ENCODE measurements around the gene RPL22. TPM values are rescaled to one million over a fixed set of nuclear protein-coding genes. Genes with fewer than 3 reads are reported as not detected.

RPL22 gene
- total RNA-seq, 3 donors from 2014 or later, result 210 to 329 (median 306) TPM

- Histone ChIP-seq H3K36me3 (no peaks in the 10 kb centered on the region), H3K4me3 (no peak overlapping the region), H3K27ac (no peak overlapping the region), H3K27me3 (no peaks in the 10 kb centered on the region), H3K4me1 (peaks cover 3% of the 10 kb centered on the region in 2 donors), H3K9me3 (no peaks in the 10 kb centered on the region)
- intact Hi-C loops (cut with DNase I; ENCODE audit: low total_unique reads), result no loop called here
- no peak for DNase-seq (ENCODE audit: low spot score in 2 of 2)
- TF ChIP-seq CTCF (IDR thresholded peaks at IDR 0.05) (no peak), POLR2AphosphoS5 (IDR thresholded peaks at IDR 0.05) (no peak), POLR2A (IDR thresholded peaks at IDR 0.05) (no peak)
Measured at GRCh38 chr1:6207075-6207885, 7.9 kb upstream of the RPL22 start.

GRCh38 chr1:6206520-6206855, 7.1 kb upstream of the RPL22 start:
- peak overlapping the region; percentile 40 to 82 (median 66) for H3K4me3 ChIP-seq
- no peaks in the 10 kb centered on the region for H3K27me3 ChIP-seq
- no peaks in the 10 kb centered on the region for H3K9me3 ChIP-seq
- TF ChIP-seq CTCF (IDR thresholded peaks at IDR 0.05) (no peak), POLR2A (IDR thresholded peaks at IDR 0.05) (no peak), POLR2AphosphoS5 (IDR thresholded peaks at IDR 0.05) (no peak)
- intact Hi-C loops (cut with DNase I; ENCODE audit: low total_unique reads), result no loop called here
- peaks cover 3% of the 10 kb centered on the region in 2 donors for H3K4me1 ChIP-seq
- no peak for DNase-seq (ENCODE audit: low spot score in 2 of 2)
- H3K27ac ChIP-seq, result peak overlapping the region; percentile 58 to 75
- H3K36me3 ChIP-seq, result no peaks in the 10 kb centered on the region

- Histone ChIP-seq H3K36me3 (no peaks in the 10 kb centered on the region), H3K9me3 (no peaks in the 10 kb centered on the region), H3K27me3 (no peaks in the 10 kb centered on the region), H3K27ac (peak within 1 kb of the TSS; percentile 58 to 75), H3K4me1 (peaks cover 3% of the 10 kb centered on the region in 2 donors), H3K4me3 (peak within 1 kb of the TSS; percentile 40 to 82 (median 66))
- no peak for DNase-seq (ENCODE audit: low spot score in 2 of 2)
- TF ChIP-seq POLR2AphosphoS5 (IDR thresholded peaks at IDR 0.05), result peak in 2 of 3 donors; percentile 27 to 34
- no peak for TF ChIP-seq CTCF (IDR thresholded peaks at IDR 0.05)
- no peak for TF ChIP-seq POLR2A (IDR thresholded peaks at IDR 0.05)
- intact Hi-C loops (cut with DNase I; ENCODE audit: low total_unique reads), result no loop called here
Measured at GRCh38 chr1:6205849-6206519, 6.6 kb upstream of the RPL22 start, which contains the start of gene RNF207. TSS of gene RNF207 (plus strand) at chr1:6206119. CDS start at chr1:6206536, 417 bp downstream.

GRCh38 chr1:6202256-6202655, 2.9 kb upstream of the RPL22 start:
- Histone ChIP-seq H3K9me3 (no peaks in the 10 kb centered on the region), H3K4me3 (no peak overlapping the region), H3K27me3 (no peaks in the 10 kb centered on the region), H3K27ac (no peak overlapping the region), H3K36me3 (no peaks in the 10 kb centered on the region), H3K4me1 (peaks cover 3 to 10% of the 10 kb centered on the region in 2 donors)
- no peak for TF ChIP-seq POLR2A (IDR thresholded peaks at IDR 0.05)
- TF ChIP-seq CTCF (IDR thresholded peaks at IDR 0.05), result no peak
- TF ChIP-seq POLR2AphosphoS5 (IDR thresholded peaks at IDR 0.05), result no peak
- DNase-seq (ENCODE audit: low spot score in 2 of 2), result no peak
- intact Hi-C loops (cut with DNase I; ENCODE audit: low total_unique reads), result no loop called here
